ENCODE measurements around the gene FADS3. TPM values are rescaled to one million over a fixed set of nuclear protein-coding genes. Genes with fewer than 3 reads are reported as not detected.

The FADS3 gene
- total and polyA plus RNA-seq, 9 of the 15 experiments (the other 6 are each of a cell fraction or from before 2014, with no cell fraction given) = 0.97 to 148 (median 92.7) TPM

DNA sequence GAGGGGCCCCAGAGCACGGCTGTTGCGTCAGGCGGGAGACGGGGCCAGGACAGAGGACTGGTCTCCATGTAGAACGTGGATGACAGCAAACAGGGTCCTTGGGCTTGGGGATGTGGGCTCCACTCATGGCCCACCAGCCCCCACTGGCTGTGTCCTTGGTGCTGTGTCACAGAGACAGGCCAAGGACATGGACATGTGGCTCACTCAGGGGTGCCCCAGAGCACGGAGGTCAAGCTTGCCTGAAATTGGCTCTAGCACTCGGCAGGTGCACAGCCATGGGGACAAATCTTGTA, 48.9 kb downstream of the FADS3 start (continued):
- TF ChIP-seq FUS (optimal IDR thresholded peaks at IDR 0.05; ENCODE audit: low read depth, low read length) (no peak), NR4A1 (CRISPR knock-in tag; IDR thresholded peaks at IDR 0.05) (no peak), NR4A1 (tag; IDR thresholded peaks at IDR 0.05) (0 out of 2 replicates have a peak, but pooled peaks have one; percentile 18), POLR2H (tag; IDR thresholded peaks at IDR 0.05; ENCODE audit: low read depth) (no peak), ZBTB17 (CRISPR knock-in tag; IDR thresholded peaks at IDR 0.05) (peak; percentile 13; the same call in 1 of the 2 replicates)
- TF ChIP-seq, protein P1, sequence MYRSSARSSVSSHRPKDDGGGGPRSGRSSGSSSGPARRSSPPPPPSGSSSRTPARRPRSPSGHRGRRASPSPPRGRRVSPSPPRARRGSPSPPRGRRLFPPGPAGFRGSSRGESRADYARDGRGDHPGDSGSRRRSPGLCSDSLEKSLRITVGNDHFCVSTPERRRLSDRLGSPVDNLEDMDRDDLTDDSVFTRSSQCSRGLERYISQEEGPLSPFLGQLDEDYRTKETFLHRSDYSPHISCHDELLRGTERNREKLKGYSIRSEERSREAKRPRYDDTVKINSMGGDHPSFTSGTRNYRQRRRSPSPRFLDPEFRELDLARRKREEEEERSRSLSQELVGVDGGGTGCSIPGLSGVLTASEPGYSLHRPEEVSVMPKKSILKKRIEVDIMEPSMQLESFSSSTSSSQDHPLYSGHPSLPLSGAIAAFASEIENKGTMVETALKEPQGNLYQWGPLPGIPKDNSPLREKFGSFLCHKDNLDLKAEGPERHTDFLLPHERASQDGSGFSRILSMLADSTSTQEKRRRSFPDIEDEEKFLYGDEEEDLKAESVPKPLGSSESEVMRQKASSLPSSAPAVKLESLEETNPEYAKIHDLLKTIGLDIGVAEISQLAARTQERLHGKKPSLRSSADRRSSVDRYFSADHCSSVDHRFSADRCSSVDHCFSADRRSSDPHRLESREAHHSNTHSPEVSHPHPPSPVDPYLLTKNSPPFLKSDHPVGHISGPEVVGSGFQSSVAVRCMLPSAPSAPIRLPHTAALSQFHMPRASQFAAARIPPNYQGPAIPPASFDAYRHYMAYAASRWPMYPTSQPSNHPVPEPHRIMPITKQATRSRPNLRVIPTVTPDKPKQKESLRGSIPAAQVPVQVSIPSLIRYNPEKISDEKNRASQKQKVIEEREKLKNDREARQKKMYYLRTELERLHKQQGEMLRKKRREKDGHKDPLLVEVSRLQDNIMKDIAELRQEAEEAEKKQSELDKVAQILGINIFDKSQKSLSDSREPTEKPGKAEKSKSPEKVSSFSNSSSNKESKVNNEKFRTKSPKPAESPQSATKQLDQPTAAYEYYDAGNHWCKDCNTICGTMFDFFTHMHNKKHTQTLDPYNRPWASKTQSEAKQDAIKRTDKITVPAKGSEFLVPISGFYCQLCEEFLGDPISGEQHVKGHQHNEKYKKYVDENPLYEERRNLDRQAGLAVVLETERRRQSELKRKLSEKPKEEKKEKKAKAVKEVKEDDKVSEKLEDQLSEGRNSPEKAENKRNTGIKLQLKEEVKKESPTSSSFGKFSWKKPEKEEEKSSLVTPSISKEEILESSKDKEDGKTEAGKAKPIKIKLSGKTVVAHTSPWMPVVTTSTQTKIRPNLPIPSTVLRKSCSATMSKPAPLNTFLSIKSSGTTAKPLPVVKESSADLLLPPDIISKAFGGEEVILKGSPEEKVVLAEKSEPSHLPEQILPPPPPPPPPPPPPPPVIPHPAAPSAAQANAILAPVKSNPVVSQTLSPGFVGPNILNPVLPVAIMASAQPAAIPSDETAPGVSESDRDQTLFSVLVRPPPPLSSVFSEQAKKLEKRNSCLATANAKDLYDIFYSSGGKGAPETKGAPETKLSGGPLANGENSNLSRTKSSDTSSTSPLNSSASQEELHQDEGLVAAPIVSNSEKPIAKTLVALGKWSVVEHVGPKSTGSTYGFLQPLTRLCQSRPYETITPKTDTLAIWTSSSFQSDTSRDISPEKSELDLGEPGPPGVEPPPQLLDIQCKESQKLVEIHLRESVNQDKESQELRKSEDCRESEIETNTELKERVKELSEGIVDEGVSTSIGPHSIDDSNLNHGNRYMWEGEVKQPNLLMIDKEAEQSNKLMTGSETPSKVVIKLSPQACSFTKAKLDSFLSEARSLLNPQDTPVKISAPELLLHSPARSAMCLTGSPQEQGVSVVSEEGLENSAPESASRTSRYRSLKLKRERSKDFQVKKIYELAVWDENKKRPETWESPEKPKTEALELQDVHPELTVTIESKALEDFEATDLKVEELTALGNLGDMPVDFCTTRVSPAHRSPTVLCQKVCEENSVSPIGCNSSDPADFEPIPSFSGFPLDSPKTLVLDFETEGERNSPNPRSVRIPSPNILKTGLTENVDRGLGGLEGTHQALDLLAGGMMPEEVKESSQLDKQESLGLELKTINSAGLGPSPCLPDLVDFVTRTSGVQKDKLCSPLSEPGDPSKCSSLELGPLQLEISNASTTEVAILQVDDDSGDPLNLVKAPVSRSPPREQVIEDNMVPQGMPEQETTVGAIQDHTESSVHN (IDR thresholded peaks at IDR 0.05; ENCODE audit: borderline replicate concordance in 1 of 2, low read depth in 1 of 2) = no peak
- TF ChIP-seq, protein P2, sequence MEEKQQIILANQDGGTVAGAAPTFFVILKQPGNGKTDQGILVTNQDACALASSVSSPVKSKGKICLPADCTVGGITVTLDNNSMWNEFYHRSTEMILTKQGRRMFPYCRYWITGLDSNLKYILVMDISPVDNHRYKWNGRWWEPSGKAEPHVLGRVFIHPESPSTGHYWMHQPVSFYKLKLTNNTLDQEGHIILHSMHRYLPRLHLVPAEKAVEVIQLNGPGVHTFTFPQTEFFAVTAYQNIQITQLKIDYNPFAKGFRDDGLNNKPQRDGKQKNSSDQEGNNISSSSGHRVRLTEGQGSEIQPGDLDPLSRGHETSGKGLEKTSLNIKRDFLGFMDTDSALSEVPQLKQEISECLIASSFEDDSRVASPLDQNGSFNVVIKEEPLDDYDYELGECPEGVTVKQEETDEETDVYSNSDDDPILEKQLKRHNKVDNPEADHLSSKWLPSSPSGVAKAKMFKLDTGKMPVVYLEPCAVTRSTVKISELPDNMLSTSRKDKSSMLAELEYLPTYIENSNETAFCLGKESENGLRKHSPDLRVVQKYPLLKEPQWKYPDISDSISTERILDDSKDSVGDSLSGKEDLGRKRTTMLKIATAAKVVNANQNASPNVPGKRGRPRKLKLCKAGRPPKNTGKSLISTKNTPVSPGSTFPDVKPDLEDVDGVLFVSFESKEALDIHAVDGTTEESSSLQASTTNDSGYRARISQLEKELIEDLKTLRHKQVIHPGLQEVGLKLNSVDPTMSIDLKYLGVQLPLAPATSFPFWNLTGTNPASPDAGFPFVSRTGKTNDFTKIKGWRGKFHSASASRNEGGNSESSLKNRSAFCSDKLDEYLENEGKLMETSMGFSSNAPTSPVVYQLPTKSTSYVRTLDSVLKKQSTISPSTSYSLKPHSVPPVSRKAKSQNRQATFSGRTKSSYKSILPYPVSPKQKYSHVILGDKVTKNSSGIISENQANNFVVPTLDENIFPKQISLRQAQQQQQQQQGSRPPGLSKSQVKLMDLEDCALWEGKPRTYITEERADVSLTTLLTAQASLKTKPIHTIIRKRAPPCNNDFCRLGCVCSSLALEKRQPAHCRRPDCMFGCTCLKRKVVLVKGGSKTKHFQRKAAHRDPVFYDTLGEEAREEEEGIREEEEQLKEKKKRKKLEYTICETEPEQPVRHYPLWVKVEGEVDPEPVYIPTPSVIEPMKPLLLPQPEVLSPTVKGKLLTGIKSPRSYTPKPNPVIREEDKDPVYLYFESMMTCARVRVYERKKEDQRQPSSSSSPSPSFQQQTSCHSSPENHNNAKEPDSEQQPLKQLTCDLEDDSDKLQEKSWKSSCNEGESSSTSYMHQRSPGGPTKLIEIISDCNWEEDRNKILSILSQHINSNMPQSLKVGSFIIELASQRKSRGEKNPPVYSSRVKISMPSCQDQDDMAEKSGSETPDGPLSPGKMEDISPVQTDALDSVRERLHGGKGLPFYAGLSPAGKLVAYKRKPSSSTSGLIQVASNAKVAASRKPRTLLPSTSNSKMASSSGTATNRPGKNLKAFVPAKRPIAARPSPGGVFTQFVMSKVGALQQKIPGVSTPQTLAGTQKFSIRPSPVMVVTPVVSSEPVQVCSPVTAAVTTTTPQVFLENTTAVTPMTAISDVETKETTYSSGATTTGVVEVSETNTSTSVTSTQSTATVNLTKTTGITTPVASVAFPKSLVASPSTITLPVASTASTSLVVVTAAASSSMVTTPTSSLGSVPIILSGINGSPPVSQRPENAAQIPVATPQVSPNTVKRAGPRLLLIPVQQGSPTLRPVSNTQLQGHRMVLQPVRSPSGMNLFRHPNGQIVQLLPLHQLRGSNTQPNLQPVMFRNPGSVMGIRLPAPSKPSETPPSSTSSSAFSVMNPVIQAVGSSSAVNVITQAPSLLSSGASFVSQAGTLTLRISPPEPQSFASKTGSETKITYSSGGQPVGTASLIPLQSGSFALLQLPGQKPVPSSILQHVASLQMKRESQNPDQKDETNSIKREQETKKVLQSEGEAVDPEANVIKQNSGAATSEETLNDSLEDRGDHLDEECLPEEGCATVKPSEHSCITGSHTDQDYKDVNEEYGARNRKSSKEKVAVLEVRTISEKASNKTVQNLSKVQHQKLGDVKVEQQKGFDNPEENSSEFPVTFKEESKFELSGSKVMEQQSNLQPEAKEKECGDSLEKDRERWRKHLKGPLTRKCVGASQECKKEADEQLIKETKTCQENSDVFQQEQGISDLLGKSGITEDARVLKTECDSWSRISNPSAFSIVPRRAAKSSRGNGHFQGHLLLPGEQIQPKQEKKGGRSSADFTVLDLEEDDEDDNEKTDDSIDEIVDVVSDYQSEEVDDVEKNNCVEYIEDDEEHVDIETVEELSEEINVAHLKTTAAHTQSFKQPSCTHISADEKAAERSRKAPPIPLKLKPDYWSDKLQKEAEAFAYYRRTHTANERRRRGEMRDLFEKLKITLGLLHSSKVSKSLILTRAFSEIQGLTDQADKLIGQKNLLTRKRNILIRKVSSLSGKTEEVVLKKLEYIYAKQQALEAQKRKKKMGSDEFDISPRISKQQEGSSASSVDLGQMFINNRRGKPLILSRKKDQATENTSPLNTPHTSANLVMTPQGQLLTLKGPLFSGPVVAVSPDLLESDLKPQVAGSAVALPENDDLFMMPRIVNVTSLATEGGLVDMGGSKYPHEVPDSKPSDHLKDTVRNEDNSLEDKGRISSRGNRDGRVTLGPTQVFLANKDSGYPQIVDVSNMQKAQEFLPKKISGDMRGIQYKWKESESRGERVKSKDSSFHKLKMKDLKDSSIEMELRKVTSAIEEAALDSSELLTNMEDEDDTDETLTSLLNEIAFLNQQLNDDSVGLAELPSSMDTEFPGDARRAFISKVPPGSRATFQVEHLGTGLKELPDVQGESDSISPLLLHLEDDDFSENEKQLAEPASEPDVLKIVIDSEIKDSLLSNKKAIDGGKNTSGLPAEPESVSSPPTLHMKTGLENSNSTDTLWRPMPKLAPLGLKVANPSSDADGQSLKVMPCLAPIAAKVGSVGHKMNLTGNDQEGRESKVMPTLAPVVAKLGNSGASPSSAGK (IDR thresholded peaks at IDR 0.05) = no peak

Data from K562 (cell line).